ENCODE results near the gene SLC36A4.
"Not testable (repeated sequence)": the region's sequence is repeated elsewhere in the genome, so short reads cannot be mapped to it uniquely, and the experiment has no call there.

The SLC36A4 gene

DNA sequence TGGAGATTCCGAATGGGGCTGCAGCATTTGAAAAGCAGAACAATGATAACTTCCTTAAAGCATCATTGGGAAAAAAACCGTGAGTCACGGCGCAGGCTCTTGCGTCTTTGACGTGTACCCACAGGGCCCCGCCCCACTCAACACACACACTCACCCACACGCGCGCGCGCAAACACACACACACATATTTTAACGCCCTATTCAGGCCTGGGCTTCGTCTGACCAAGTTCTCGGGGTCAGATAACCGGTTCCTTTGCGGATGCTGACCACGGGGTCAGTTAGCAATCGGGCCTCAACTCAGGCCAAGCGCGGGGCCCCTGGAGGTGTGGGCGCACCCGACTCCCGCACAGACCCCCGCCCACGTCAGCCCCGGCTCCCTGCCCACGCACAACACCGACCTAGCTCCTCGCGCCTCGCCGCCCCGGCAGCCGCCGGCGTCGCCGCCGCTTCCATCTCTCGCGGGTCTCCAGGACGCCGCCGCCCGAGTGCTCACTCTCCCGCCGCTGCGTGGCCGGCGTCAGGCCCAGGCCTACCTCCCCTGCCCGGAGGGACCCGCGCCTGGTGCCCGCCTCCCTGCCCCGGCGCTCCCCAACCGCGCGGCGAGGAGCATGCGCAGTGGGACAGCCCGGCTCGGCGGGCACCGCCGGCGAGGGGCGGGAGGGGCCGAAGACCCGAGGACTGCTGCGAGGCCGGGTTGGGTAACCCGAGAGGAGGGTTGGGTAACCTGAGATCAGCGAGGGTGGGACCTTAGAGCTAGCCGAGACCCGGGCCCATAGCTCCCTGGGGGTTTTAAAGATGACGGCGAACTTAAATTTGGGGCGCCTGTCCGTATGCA is at the start of gene SLC36A4:
Gene SLC36A4, minus strand, starts transcription at position 612 of the 835 bp plus-strand sequence. Its CDS starts 159 bp downstream, at position 453.
- Mint-ChIP-seq H3K4me1 (ENCODE audit: low read depth) (peaks cover 23% of the 10 kb centered on the region), H3K27me3 (peaks cover 4% of the 10 kb centered on the region), H3K9me3 (no peaks in the 10 kb centered on the region), H3K27ac (peak within 1 kb of the TSS; percentile 98), H3K36me3 (ENCODE audit: low read depth) (peaks cover 5% of the 10 kb centered on the region), H3K4me3 (peak within 1 kb of the TSS; percentile 96)
- DNase-seq: peak; percentile 89

DNA sequence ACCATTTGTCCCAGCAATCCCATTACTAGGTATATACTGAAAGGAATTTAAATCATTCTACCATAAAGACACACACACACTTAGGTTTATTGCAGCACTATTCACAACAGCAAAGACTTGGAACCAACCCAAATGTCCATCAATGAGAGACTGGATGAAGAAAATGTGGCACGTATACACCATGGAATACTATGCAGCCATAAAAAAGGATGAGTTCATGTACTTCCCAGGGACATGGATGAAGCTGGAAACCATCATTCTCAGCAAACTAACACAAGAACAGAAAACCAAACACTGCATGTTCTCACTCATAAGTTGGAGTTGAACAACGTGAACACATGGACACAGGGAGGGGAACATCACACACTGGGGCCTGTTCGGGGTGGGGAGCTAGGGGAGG is 49.0 kb upstream of the SLC36A4 start:
- DNase-seq; H3K4me3 Mint-ChIP-seq; H3K36me3 Mint-ChIP-seq (ENCODE audit: low read depth); H3K9me3 Mint-ChIP-seq; H3K27ac Mint-ChIP-seq; H3K4me1 Mint-ChIP-seq (ENCODE audit: low read depth): not testable (repeated sequence)
- peaks cover 15% of the 10 kb centered on the region for H3K27me3 Mint-ChIP-seq

- no peak overlapping the region for H3K27ac Mint-ChIP-seq
- no peak for DNase-seq
These were observed 46.2 kb upstream of the SLC36A4 start for GRCh38 chr11:93244018-93244417.

DNA sequence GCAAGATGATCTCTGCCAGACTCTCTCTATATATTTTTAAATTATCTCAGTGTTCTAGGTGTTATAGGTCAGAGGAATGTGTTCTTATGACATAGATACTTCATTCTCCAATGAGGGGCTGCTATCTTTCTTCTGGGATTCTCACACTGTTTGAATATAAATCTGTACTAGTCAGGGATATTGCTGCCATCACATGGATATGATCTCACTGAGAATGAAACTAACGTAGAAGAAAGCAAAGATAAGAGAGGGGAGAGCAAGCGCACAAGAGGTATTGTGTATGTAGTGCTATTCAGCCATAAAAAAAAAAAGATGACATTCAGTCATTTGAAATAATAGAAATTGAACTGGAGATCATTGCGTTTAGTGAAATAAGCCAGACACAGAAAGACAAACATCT is 42.2 kb upstream of the SLC36A4 start:
- Mint-ChIP-seq H3K27ac (no peak overlapping the region), H3K27me3 (peaks cover 43% of the 10 kb centered on the region), H3K4me1 (ENCODE audit: low read depth) (no peaks in the 10 kb centered on the region), H3K9me3 (no peaks in the 10 kb centered on the region), H3K4me3 (no peak overlapping the region), H3K36me3 (ENCODE audit: low read depth) (no peaks in the 10 kb centered on the region)
- DNase-seq: no peak

More at GRCh38 chr11:93244018-93244417, 46.2 kb upstream of the SLC36A4 start:
- no peaks in the 10 kb centered on the region for H3K9me3 Mint-ChIP-seq
- no peaks in the 10 kb centered on the region for H3K4me1 Mint-ChIP-seq (ENCODE audit: low read depth)
- H3K36me3 Mint-ChIP-seq (ENCODE audit: low read depth): no peaks in the 10 kb centered on the region
- peaks cover 11% of the 10 kb centered on the region for H3K27me3 Mint-ChIP-seq
- H3K4me3 Mint-ChIP-seq: no peak overlapping the region

- Mint-ChIP-seq H3K4me3 (no peak overlapping the region), H3K27me3 (peaks cover 43% of the 10 kb centered on the region), H3K4me1 (ENCODE audit: low read depth) (no peaks in the 10 kb centered on the region), H3K9me3 (no peaks in the 10 kb centered on the region), H3K27ac (no peak overlapping the region), H3K36me3 (ENCODE audit: low read depth) (no peaks in the 10 kb centered on the region)
- DNase-seq: no peak
These were observed 41.2 kb upstream of the SLC36A4 start for GRCh38 chr11:93238956-93239355.

DNA sequence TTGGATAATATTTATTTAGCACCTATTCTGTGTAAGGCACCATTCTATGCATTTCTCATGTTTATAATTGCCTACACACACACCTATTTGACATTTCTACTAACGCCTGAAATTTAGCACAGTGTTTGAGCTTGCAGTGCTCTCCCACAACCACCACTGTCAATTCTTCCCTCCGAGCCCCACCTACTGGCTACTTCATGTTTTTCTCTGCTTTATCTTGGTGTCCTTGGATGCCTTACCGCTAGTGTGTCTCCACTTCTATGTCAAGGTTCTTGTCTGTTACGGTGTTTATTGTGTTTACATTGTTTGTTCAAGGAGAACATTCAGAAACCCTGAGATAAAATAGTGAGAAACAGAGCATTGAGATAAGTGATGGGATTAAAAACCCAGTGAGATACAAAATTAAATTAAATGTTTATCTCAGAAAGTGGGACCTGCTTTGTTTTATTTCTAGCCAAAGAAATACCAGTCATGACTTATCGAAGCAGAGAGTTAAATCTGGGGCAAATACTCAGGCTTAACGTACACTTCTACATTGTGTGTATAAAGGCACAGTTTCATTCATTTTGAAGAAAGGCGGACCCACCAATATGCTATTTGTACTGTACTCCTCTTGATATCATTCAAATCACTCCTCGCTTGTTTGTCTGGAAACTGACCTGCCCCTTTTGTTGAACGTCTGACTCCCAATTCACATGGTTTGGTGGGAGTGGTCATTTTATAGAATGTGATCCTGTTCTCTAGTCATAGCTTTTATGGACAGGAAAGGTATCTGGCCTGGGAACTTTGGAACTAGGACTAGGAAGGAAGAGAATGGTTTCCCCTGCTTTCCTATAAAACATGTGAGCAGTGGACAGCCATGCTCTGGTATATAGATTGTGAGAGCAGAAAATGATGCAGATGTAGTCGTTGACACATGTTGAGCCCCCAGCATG is 39.2 kb upstream of the SLC36A4 start:
- DNase-seq: no peak
- H3K9me3 Mint-ChIP-seq: no peaks in the 10 kb centered on the region
- H3K27ac Mint-ChIP-seq: no peak overlapping the region
- H3K36me3 Mint-ChIP-seq (ENCODE audit: low read depth): no peaks in the 10 kb centered on the region
- H3K27me3 Mint-ChIP-seq: peaks cover 52% of the 10 kb centered on the region
- no peak overlapping the region for H3K4me3 Mint-ChIP-seq
- H3K4me1 Mint-ChIP-seq (ENCODE audit: low read depth): no peaks in the 10 kb centered on the region

DNA sequence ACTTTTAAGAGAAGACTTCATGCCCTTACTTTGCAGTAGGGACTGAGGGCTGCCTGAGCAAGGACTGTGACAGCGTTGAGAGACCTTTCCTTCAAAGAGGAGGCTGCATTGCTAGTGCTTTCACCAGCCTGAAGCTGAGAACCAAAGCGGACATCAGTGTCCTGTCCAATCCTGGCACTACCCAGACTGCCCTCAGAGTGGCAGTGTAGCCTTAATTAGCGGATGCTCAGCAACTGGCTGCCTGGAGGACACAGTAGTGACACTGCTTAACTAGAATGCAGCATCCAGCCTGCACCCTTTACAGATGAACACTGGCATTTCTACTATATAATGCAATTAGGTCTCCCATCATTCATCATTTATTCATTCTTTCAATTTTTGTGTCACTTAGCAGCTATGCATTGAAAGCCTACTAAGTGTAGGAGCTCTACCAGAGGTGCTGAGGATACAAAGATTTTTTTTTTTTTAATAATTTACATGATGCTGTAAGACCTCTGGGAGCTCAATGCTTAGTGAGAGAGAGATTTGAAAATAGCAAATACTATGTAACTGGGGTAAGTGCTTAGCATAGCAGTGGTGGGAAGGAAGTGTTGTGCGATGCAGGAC is 36.9 kb upstream of the SLC36A4 start:
- DNase-seq: peak; percentile 75
- peaks cover 47% of the 10 kb centered on the region for H3K27me3 Mint-ChIP-seq
- H3K9me3 Mint-ChIP-seq: no peaks in the 10 kb centered on the region
- no peaks in the 10 kb centered on the region for H3K36me3 Mint-ChIP-seq (ENCODE audit: low read depth)
- H3K4me1 Mint-ChIP-seq (ENCODE audit: low read depth): no peaks in the 10 kb centered on the region
- H3K27ac Mint-ChIP-seq: no peak overlapping the region
- no peak overlapping the region for H3K4me3 Mint-ChIP-seq

- Mint-ChIP-seq H3K27ac (no peak overlapping the region), H3K4me1 (ENCODE audit: low read depth) (no peaks in the 10 kb centered on the region), H3K9me3 (no peaks in the 10 kb centered on the region), H3K36me3 (ENCODE audit: low read depth) (no peaks in the 10 kb centered on the region), H3K27me3 (peaks cover 10% of the 10 kb centered on the region), H3K4me3 (no peak overlapping the region)
- DNase-seq: no peak
These were observed 32.1 kb upstream of the SLC36A4 start for GRCh38 chr11:93229876-93230275.

GRCh38 chr11:93225662-93226061 is 27.9 kb upstream of the SLC36A4 start:
- no peaks in the 10 kb centered on the region for H3K4me1 Mint-ChIP-seq (ENCODE audit: low read depth)
- H3K27ac Mint-ChIP-seq: no peak overlapping the region
- H3K4me3 Mint-ChIP-seq: no peak overlapping the region
- H3K36me3 Mint-ChIP-seq (ENCODE audit: low read depth): no peaks in the 10 kb centered on the region
- no peak for DNase-seq
- no peaks in the 10 kb centered on the region for H3K9me3 Mint-ChIP-seq
- H3K27me3 Mint-ChIP-seq: peaks cover 10% of the 10 kb centered on the region

DNA sequence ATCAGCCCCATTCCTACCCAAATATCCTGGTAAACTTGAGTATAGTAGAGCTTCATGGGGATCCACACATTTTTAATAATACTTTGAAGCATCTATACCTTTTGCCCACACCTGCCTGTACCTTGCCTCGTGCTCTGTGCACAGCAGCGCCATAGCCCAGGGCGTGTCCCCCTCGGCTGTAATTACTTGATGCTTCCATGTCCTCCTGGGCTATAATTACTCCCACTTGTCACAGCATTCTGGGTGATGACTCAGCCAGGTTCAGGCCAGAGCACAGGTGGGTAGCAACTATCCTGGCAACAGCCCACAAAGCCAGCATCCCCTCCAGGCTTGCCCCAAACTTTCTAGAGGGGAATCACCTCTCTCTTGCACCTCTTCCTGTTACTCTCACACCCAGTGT is 23.7 kb upstream of the SLC36A4 start:
- Mint-ChIP-seq H3K36me3 (ENCODE audit: low read depth) (no peaks in the 10 kb centered on the region), H3K27ac (no peak overlapping the region), H3K9me3 (no peaks in the 10 kb centered on the region), H3K27me3 (peaks cover 18% of the 10 kb centered on the region), H3K4me1 (ENCODE audit: low read depth) (no peaks in the 10 kb centered on the region), H3K4me3 (no peak overlapping the region)
- DNase-seq: no peak

DNA sequence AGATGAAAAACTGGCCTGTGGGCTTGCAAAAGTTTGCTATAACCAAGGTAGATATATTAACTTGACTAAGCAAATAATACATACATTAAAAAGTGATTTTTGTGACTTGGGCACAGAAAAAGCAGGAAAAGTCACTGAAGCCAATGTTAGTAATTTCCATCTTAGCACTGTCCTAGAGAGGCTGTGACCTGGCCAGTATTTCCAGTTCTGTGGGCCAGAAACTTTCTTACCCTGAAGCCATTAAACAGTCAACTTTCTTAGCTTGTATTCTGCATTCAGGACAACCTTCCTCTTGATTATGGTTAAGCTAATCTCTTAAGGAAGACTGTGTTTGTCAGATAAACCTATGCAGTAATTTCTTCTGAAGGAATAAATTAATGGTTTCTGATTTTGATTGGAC is 22.3 kb upstream of the SLC36A4 start:
- Mint-ChIP-seq H3K9me3 (no peaks in the 10 kb centered on the region), H3K36me3 (ENCODE audit: low read depth) (no peaks in the 10 kb centered on the region), H3K4me3 (no peak overlapping the region), H3K27me3 (peaks cover 18% of the 10 kb centered on the region), H3K4me1 (ENCODE audit: low read depth) (no peaks in the 10 kb centered on the region), H3K27ac (no peak overlapping the region)
- no peak for DNase-seq

- no peak overlapping the region for H3K4me3 Mint-ChIP-seq
- no peak overlapping the region for H3K27ac Mint-ChIP-seq
- no peaks in the 10 kb centered on the region for H3K4me1 Mint-ChIP-seq (ENCODE audit: low read depth)
- H3K9me3 Mint-ChIP-seq: no peaks in the 10 kb centered on the region
- no peaks in the 10 kb centered on the region for H3K36me3 Mint-ChIP-seq (ENCODE audit: low read depth)
- H3K27me3 Mint-ChIP-seq: peaks cover 18% of the 10 kb centered on the region
- DNase-seq: no peak
These were observed 21.6 kb upstream of the SLC36A4 start for GRCh38 chr11:93219440-93219839.

DNA sequence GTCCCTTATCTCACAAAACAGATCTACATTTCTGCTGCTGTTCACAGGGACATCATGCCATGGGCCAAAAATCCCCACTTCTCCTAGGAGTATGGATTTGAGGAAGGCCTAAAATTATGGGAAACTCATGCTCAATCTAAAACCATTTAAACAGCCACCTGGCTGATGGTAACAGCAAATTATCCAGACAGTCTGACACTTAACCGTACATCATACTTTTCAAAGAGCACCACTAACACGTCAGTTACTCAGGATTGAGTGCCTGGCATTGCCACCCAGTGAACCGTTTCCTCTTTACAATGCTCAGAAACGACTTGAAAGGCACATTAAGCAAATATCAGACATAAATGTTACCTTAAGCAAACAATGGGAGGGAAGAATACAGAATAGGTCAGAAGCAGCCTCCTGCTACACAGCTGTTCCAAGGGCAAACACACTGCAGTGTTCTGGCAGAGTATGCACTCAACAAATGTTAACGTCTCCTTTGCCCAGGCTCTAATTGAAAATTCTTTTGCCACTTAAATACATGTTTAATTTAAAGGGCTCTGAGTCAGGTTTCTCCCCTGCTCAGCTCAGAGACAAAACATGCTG is 18.8 kb upstream of the SLC36A4 start:
- Mint-ChIP-seq H3K4me1 (ENCODE audit: low read depth) (no peaks in the 10 kb centered on the region), H3K4me3 (no peak overlapping the region), H3K36me3 (ENCODE audit: low read depth) (no peaks in the 10 kb centered on the region), H3K9me3 (no peaks in the 10 kb centered on the region), H3K27me3 (peaks cover 12% of the 10 kb centered on the region), H3K27ac (no peak overlapping the region)
- DNase-seq: no peak

DNA sequence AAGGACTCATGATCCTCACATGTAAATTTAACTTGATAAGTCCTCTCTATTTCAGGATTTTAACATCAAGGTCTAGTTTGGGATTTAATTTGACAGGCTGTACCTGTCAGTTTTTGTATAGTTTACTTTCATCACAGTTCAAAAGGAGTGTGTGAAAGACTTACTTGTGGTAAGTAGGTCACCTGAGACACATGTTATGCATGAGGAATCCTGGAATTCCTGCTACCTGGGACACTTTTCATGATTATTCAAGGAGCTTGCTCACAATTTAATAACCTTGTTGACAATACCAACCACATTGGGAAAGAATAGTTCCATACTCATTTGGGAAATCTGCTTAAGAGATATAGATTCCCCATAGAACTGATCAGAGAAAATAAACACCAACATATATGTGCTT is 15.8 kb upstream of the SLC36A4 start:
- H3K9me3 Mint-ChIP-seq: peaks cover 5% of the 10 kb centered on the region
- H3K4me3 Mint-ChIP-seq: no peak overlapping the region
- no peak overlapping the region for H3K27ac Mint-ChIP-seq
- DNase-seq: no peak
- no peaks in the 10 kb centered on the region for H3K4me1 Mint-ChIP-seq (ENCODE audit: low read depth)
- H3K36me3 Mint-ChIP-seq (ENCODE audit: low read depth): no peaks in the 10 kb centered on the region
- peaks cover 9% of the 10 kb centered on the region for H3K27me3 Mint-ChIP-seq

All from activated T-cell treated with anti-CD3 and anti-CD28 coated beads, Interleukin-2, amount 50 U/mL, for 24 hours (primary cell).